ENCODE results near the gene FAM180A.
"Not testable (repeated sequence)": the region's sequence is repeated elsewhere in the genome, so short reads cannot be mapped to it uniquely, and the experiment has no call there.

FAM180A gene

DNA sequence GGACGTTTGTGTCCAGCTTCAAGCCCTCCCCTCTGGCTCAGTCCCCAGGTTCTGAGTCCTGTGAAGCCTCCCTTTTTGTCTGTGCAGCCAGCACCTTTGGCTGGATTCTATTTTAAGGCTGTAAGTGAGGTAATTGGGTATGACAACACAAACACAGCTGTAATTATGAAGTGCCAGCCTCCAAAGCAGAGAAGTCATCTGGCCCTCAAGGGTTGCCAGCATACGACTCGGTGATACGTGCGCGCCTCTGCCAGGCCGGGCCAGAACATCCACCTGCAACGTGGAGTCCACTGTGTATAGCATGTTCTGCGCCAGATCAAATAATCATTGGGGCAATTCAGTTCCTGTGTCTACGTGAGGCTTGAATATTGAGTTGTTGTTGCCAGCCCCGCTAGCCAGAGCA is 6.7 kb upstream of the FAM180A start:
- 96% methylated on average over 11 of the region's 11 CpGs for WGBS
- no peaks in the 10 kb centered on the region for H3K9me3 ChIP-seq (ENCODE audit: insufficient read depth, low read depth, low read length)
- H3K4me1 ChIP-seq (ENCODE audit: insufficient read depth, low read length), result peaks cover 11% of the 10 kb centered on the region
- H3K27ac ChIP-seq (ENCODE audit: low read depth, low read length), result no peak overlapping the region
- H3K4me3 ChIP-seq (ENCODE audit: low read length), result no peak overlapping the region
- H3K36me3 ChIP-seq (ENCODE audit: insufficient read depth, low read length), result no peaks in the 10 kb centered on the region
- no peaks in the 10 kb centered on the region for H3K27me3 ChIP-seq (ENCODE audit: insufficient read depth, low read length)
- no peak overlapping the region for H3K9ac ChIP-seq (ENCODE audit: low read depth, low read length)

DNA sequence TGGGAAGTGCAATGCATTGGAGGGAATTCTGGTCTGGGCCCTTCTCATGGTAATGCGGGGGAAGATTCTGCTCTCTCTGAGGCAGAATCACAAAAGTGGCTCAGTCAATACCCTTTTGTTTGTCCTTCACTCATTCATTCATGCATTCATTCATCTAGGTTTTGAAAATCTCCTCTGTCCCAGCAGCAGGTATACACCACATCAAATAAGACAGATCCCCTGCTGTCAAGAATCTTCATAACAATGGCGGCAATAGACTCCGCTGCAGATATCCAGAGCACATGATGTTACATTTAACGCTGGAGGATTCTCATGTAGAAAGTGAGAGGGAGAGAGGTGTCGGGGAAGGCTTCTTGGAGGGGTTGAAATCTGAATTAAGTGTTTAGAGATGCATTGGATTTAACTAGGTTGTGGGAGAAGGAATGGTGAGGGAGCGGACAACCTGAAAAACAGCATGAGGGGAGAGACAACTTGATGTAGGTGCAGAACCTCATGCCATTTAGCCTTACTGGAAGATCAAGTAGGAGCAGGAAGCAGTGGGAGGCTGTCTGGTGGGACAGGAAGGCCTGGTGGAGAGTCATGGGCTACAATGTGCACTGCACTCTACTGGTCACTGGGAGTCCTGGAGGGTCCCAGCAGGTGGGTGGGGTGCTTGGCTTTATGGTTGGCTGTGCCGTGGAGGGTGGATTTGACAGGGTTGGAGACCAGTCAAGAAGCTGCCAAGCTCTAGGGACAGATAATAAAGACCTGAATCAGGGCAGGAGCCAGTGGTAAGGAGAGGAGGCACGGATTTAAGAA is 5.2 kb upstream of the FAM180A start:
- no peaks in the 10 kb centered on the region for H3K36me3 ChIP-seq (ENCODE audit: insufficient read depth, low read length)
- no peaks in the 10 kb centered on the region for H3K27me3 ChIP-seq (ENCODE audit: insufficient read depth, low read length)
- H3K9me3 ChIP-seq (ENCODE audit: insufficient read depth, low read depth, low read length), result no peaks in the 10 kb centered on the region
- H3K4me3 ChIP-seq (ENCODE audit: low read length), result no peak overlapping the region
- H3K27ac ChIP-seq (ENCODE audit: low read depth, low read length), result peak overlapping the region; percentile 82; the same call in 1 of the 2 replicates
- peaks cover 9% of the 10 kb centered on the region for H3K4me1 ChIP-seq (ENCODE audit: insufficient read depth, low read length)
- 63% methylated on average over 8 of the region's 8 CpGs for WGBS
- no peak overlapping the region for H3K9ac ChIP-seq (ENCODE audit: low read depth, low read length)

DNA sequence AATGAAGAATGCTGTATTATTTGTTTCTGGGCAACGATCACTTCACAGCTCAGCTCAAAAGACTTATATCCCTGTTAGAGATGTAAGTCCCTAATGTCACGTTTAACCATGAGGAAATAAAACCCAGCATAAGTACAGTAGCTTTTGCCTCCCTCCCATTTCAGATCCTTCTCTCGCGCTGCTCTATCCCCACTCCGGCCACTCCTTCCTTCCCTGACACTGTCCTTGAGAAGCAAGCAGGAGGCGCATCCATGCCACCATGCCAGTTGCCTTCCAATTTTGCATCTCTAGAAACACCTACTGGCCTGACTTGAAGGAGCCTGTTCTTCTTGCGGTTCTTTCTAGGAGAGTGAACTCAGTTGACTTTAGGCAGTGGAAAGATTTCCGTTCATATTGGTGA is 1.2 kb downstream of the FAM180A start:
- Histone ChIP-seq H3K27me3 (ENCODE audit: insufficient read depth, low read length) (no peaks in the 10 kb centered on the region), H3K36me3 (ENCODE audit: insufficient read depth, low read length) (no peaks in the 10 kb centered on the region), H3K9me3 (ENCODE audit: insufficient read depth, low read depth, low read length) (no peaks in the 10 kb centered on the region), H3K4me3 (ENCODE audit: low read length) (no peak overlapping the region), H3K27ac (ENCODE audit: low read depth, low read length) (no peak overlapping the region), H3K9ac (ENCODE audit: low read depth, low read length) (no peak overlapping the region), H3K4me1 (ENCODE audit: insufficient read depth, low read length) (peaks cover 6% of the 10 kb centered on the region; the same call in 1 of the 2 replicates)
- 92% methylated on average over 8 of the region's 8 CpGs for WGBS

DNA sequence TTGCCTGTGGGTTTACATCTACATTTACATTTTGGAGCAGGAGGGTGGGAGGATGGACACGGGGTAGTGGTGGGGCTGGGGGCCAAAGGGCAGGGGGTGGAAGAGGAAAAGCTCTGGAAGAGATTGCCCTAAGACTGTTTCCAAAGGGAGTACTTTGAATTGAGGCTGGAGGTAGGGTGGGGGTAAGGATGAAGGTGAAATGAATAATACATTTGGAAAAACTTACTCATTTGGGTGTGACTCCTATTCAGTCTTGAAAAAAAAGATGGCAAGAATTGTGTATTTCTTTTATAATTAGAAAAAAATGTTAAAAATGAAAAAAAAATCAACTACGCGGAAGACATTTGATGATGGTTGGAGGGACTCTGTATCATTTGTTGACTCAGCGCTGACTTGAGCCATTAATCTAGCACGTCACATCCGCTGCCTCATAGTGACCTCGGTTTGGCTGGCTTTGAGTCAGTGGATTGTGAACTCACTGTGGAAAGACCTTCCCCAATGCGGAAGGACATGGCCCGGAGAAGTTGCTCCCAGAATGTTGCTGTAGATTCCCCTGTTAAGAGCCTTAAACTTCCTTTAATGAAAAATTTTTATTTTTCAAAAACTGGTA is 2.8 kb downstream of the FAM180A start:
- Histone ChIP-seq H3K9me3 (ENCODE audit: insufficient read depth, low read depth, low read length) (no peaks in the 10 kb centered on the region), H3K27me3 (ENCODE audit: insufficient read depth, low read length) (no peaks in the 10 kb centered on the region), H3K9ac (ENCODE audit: low read depth, low read length) (no peak overlapping the region), H3K36me3 (ENCODE audit: insufficient read depth, low read length) (no peaks in the 10 kb centered on the region), H3K4me3 (ENCODE audit: low read length) (no peak overlapping the region), H3K4me1 (ENCODE audit: insufficient read depth, low read length) (peaks cover 6% of the 10 kb centered on the region; the same call in 1 of the 2 replicates), H3K27ac (ENCODE audit: low read depth, low read length) (no peak overlapping the region)
- WGBS, result 89% methylated on average over 9 of the region's 9 CpGs

DNA sequence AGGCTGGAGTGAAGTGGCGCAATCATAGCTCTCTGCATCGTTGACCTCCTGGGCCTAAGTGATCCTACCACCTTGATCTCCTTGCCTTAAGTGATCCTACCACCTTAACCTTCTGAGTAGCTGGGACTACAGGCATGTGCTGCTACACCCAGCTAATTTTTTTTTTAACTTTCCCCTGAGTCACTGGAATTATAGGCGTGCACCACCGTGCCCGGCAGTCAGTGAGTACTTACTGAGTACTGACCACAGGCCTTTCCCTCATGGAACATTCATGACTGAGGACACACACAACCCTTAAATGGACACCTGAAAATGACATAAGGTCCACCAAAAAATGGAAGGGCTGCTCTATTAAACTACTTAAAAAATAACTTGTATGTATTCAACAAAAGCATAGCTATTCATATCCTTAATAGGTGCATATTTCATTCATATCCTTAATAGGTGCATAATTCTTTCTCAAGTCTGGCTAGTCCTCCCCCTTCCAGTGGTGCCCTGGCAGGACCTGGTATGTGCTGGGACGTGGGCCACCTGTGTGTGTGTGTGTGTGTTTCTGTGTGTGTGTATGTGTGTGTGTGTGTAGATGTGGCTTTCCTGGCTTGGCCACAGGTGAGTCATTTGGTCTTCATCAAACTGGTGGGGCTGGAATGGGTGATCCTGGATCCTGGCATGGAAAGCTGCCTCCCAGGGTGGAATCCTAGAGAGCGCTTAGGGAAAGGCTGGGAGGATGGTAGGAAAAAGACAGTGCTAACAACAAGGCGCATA is 3.5 kb downstream of the FAM180A start:
- no peaks in the 10 kb centered on the region for H3K36me3 ChIP-seq (ENCODE audit: insufficient read depth, low read length)
- peaks cover 6% of the 10 kb centered on the region; the same call in 1 of the 2 replicates for H3K4me1 ChIP-seq (ENCODE audit: insufficient read depth, low read length)
- H3K9me3 ChIP-seq (ENCODE audit: insufficient read depth, low read depth, low read length), result no peaks in the 10 kb centered on the region
- H3K27me3 ChIP-seq (ENCODE audit: insufficient read depth, low read length), result no peaks in the 10 kb centered on the region
- 95% methylated on average over 8 of the region's 8 CpGs for WGBS
- no peak overlapping the region for H3K4me3 ChIP-seq (ENCODE audit: low read length)
- H3K9ac ChIP-seq (ENCODE audit: low read depth, low read length), result no peak overlapping the region
- H3K27ac ChIP-seq (ENCODE audit: low read depth, low read length), result no peak overlapping the region

DNA sequence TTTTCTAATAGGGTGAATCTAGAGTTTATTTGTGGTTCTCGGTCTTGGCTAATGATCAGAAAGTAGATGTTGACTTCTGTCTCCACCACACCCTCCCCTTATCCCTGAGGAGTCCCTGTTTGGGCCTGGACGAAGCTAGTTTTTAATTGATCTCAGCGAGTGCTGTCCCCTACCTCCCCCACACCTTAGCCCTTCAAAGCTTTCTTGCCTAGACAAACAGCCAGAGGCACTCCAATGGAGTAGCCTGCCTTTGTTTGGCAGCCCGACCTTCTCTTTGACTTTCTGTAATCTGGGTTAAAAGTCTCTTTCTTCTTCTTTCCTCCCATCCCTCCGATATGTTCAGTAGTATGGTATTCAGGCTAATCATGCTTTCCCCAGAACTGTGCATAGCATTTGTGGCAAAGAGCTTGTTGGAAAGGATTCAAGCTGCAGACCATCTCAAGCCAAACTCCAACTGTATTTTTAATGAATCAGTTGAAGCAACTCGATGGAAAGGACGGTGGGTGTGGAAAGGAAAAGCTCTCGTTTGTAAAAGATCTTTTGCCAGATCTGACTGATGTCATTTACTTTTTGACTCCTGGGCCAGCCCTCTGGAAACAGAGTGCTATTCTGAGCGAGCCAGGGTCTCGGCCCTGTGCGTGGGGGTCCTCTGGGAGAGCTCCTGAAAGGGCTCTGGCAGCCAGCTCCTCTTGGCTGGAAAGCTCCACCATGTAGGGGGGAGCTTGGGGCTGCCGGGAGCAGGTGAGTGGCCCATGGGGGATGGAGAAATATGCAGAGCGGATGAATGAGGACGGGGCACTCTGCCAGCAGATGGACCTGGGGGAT is 4.5 kb downstream of the FAM180A start:
- Histone ChIP-seq H3K9me3 (ENCODE audit: insufficient read depth, low read depth, low read length) (no peaks in the 10 kb centered on the region), H3K27me3 (ENCODE audit: insufficient read depth, low read length) (no peaks in the 10 kb centered on the region), H3K27ac (ENCODE audit: low read depth, low read length) (no peak overlapping the region), H3K4me1 (ENCODE audit: insufficient read depth, low read length) (peaks cover 6% of the 10 kb centered on the region; the same call in 1 of the 2 replicates), H3K4me3 (ENCODE audit: low read length) (no peak overlapping the region), H3K9ac (ENCODE audit: low read depth, low read length) (no peak overlapping the region), H3K36me3 (ENCODE audit: insufficient read depth, low read length) (no peaks in the 10 kb centered on the region)
- 72% methylated on average over 12 of the region's 14 CpGs for WGBS

DNA sequence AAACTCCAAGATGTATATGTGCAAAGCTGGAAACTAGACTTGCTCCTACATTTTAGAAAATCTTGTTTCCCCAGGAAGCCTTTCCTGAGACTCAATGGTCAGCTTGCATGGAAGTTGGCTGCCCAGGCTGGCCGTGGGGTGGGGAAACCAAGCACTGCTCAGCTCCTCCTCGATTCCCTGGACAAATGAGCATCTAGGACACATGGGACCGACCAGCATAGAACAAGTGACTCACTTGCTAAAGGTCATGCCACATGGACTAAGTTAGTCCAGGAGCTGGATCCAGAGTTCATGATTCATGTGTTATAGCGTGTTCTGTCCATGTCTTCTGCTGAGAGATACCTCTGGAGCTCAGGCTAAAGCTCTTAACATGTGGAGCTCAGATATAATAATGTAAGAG is 6.2 kb downstream of the FAM180A start:
- Histone ChIP-seq H3K27me3 (ENCODE audit: insufficient read depth, low read length) (no peaks in the 10 kb centered on the region), H3K27ac (ENCODE audit: low read depth, low read length) (no peak overlapping the region)
- WGBS, result 94% methylated on average over 4 of the region's 4 CpGs

DNA sequence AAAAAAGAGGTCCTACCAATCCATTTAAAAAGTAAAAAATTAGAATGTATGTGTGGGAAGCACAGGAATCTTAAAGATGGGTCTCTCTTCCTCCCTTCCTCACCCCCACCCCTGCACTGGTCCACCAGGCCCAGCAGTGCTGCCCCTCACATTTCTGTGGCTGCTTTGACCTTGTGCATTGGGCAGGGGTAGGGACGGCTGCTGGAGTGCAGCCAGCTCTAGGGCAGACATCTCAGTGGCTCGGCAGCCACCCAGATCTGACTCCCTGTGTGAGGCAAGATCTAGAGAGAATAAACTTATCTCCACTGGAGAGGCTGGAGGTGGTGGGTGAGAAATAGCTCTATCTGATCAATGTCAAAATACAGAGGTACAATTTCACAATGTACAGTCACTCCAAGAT is 6.7 kb downstream of the FAM180A start:
- no peaks in the 10 kb centered on the region for H3K36me3 ChIP-seq (ENCODE audit: insufficient read depth, low read length)

More for the DNA sequence above, 6.2 kb downstream of the FAM180A start:
- no peaks in the 10 kb centered on the region for H3K36me3 ChIP-seq (ENCODE audit: insufficient read depth, low read length)
- H3K9ac ChIP-seq (ENCODE audit: low read depth, low read length), result no peak overlapping the region
- no peak overlapping the region for H3K4me3 ChIP-seq (ENCODE audit: low read length)
- H3K9me3 ChIP-seq (ENCODE audit: insufficient read depth, low read depth, low read length), result no peaks in the 10 kb centered on the region
- peaks cover 6% of the 10 kb centered on the region; the same call in 1 of the 2 replicates for H3K4me1 ChIP-seq (ENCODE audit: insufficient read depth, low read length)

DNA sequence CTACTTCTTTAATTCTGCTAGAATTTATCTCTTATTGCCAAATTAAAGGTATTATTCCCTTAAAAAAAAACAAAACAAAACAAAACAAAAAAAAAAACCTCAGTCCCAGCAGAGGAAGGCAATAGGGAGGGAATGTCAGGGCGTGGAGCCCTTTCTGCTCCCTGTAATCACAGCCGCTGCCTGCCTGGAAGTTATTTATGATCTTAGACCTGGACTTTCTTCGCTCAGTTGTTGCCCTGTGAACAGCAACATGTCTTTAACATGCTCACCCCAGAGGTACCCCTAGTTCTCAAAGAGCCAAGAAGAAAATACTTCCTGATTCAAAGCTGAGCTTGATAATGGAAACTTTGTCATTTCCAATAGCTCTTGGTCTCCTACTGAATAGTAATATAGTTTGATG is 7.7 kb downstream of the FAM180A start:
- Histone ChIP-seq H3K4me3 (ENCODE audit: low read length) (no peak overlapping the region), H3K9ac (ENCODE audit: low read depth, low read length) (no peak overlapping the region), H3K9me3 (ENCODE audit: insufficient read depth, low read depth, low read length) (no peaks in the 10 kb centered on the region), H3K36me3 (ENCODE audit: insufficient read depth, low read length) (no peaks in the 10 kb centered on the region), H3K27ac (ENCODE audit: low read depth, low read length) (no peak overlapping the region), H3K27me3 (ENCODE audit: insufficient read depth, low read length) (no peaks in the 10 kb centered on the region), H3K4me1 (ENCODE audit: insufficient read depth, low read length) (peaks cover 6% of the 10 kb centered on the region; the same call in 1 of the 2 replicates)
- 96% methylated on average over 3 of the region's 3 CpGs for WGBS

More for the DNA sequence above, 6.7 kb downstream of the FAM180A start:
- H3K27ac ChIP-seq (ENCODE audit: low read depth, low read length), result no peak overlapping the region
- H3K9me3 ChIP-seq (ENCODE audit: insufficient read depth, low read depth, low read length), result no peaks in the 10 kb centered on the region
- H3K9ac ChIP-seq (ENCODE audit: low read depth, low read length), result no peak overlapping the region
- H3K27me3 ChIP-seq (ENCODE audit: insufficient read depth, low read length), result no peaks in the 10 kb centered on the region
- 44% methylated on average over 2 of the region's 2 CpGs for WGBS
- H3K4me1 ChIP-seq (ENCODE audit: insufficient read depth, low read length), result peaks cover 6% of the 10 kb centered on the region; the same call in 1 of the 2 replicates
- H3K4me3 ChIP-seq (ENCODE audit: low read length), result no peak overlapping the region

DNA sequence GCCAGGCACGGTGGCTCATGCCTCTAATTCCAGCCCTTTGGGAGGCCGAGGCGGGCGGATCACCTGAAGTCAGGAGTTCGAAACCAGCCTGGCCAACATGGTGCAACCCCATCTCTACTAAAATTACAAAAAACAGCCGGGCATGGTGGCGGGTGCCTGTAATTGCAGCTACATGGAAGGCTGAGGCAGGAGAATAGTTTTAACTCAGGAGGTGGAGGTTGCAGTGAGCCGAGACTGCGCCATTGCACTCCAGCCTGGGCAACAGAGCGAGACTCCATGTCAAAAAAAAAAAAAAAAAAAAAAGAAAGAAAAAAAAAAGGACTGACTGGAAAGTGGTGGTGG is 11.3 kb downstream of the FAM180A start:
- H3K27ac ChIP-seq (ENCODE audit: low read depth, low read length); H3K27me3 ChIP-seq (ENCODE audit: insufficient read depth, low read length); H3K36me3 ChIP-seq (ENCODE audit: insufficient read depth, low read length); H3K9ac ChIP-seq (ENCODE audit: low read depth, low read length); H3K9me3 ChIP-seq (ENCODE audit: insufficient read depth, low read depth, low read length); H3K4me1 ChIP-seq (ENCODE audit: insufficient read depth, low read length); H3K4me3 ChIP-seq (ENCODE audit: low read length): not testable (repeated sequence)
- 94% methylated on average over 10 of the region's 10 CpGs for WGBS

Measured in HUES64 (cell line).